GM21360 (cell line): ENCODE results near the gene PPIC.

Source experiments
- ATAC-seq: cut with Tn5 transposase; IDR thresholded peaks from one replicate; pipeline ENCODE4 v1.9.1; 2021; ENCODE audit warnings: mild to moderate bottlenecking, moderate library complexity; ENCODE audit not compliant: unreplicated experiment

Gene PPIC

DNA sequence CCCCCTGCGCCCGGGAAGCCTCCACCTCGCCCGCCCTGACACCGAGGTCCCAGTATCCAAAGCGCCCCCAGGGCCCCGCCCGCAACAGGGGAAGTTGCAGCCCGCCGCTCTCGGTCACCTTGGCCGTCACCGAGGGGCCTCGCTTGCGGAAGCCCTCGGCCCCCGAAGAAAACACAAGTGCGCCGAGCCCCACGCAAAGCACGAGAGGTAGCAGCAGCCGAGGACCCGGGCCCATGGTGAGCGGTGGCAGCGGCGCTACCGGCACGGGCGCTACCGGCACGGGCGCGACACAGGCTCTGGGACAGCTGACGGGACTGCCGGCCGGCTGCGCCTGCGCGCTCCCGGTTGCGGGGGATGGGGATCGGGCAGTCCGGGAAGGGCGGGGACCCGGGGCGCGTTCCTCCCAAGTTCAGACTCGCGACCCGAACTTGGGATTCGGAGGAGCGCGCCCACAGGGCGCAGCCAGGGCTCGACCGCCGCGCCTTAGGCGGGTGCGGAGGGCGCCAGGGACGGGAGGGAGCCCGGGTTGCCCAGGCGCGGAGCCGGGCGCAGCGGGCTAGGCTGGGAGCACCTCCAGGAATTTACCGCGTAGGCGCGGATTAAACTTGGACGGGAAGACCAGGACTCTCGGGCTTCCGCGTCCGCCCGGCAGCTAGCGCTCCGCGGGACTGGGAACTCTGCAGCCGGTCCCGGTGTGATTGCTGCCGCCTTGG, at the start of gene PPIC:
Gene PPIC (minus strand): TSS at position 335 of the 713 bp plus-strand sequence. CDS start 100 bp downstream, at position 235.
- ATAC-seq, result peak; percentile 63

DNA sequence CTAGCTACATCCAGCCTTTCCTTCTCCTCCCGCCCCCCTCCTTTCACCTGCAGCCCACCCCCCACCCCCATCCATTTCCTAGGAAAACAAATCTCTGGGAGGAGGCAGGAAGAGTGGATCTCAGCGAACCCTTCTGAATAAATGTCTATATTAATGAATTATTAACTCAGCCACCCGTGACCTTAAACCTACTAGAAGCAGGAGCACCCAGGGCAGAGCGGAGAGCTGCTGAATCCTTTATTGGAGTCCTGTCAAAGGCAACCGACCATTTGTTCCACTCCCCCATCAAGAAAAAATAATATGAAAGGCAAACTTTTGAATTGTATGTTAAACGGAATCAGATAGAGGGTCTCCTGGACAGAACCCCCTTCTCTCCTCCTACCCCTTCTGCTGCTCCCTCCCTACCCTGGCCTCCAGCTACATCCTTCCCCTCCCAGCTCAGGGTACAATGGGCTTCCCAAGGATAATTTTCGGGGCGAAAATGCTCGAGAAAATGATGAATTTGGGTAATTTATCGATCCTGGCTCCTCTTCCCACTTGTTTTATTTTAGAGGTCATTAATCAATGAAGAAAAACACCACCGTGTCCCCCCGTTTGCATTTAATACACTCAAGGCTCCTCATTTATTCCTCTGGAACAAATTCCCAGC, 49.2 kb upstream of the PPIC start:
- ATAC-seq, result no peak

DNA sequence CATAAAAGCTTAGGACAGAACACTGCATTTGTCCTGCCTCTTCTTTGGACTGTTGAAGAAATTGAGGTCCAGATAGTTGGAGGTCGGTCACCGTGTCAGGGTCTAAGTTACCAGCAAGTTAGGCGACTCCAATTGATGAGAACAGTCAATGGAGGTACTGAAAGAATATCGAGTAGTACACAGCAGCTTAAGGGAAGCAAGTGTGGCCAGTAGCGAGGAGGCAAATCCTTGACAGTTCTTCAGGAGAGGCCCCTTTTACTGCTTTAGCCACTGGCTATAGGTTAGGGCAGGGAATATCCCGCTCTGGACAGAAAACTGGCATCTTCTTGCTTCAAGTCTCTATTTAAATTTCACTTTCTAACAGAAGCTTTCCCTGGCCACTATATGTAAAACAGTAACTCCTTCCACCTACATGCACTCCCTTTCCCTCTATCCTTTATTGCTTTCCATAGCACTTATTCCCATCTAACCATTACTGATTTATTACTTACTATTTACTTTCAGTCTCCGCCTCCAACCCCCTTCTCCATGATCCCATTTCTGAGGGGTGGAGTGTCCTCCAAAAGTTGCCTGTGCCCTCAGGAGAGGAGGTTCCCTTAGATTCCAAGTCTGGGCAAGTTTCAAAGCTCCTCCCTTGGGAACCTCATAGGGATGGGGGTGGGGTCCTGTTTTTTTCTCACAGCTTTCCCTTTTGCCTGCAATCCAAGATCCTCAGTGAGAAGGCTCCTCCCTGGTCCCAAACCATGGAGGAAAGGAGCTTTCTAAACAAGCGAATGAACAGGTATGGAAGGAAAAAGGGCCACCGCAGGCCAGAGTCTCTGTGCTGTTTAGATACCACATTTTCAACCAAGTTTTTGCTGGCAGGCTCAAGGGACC, 48.4 kb upstream of the PPIC start:
- no peak for ATAC-seq

DNA sequence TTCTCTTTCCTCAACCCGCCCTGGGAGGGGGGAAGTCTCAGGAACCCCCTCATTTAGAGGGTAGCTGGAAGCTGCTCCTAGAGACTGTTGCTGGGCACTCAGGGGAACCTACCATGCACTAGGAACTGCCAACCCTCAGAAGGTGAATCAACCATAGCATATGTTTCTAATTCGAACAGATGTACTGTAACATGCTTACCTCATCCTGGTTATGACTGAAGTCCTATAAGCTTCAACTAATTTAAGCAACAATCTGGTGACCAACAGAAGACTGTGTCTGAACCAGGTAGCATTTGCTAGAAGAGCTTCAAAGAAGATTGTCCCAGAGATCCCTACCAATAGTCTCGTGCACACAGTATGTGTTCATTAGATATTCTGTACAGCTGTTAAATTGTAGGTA, 46.8 kb upstream of the PPIC start:
- no peak for ATAC-seq

DNA sequence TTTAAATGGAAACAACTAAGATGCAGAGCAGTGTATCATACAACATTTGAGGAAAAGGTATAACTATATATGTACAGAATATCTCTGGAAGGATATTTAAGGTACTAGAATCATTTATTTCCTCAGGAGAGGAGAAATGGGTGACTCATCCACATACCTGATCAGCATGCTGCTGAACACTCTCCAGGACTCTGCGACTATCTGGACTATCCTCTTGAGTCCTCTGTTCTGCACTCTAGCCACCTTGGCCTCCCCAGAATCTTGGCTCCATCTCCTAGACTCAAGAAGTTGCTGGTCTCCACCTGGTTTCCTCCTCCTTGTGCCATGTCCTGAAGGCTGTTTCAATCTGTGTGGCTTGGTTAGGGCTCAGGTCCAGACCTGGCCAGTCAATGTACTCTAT, 43.7 kb upstream of the PPIC start:
- ATAC-seq, result no peak

DNA sequence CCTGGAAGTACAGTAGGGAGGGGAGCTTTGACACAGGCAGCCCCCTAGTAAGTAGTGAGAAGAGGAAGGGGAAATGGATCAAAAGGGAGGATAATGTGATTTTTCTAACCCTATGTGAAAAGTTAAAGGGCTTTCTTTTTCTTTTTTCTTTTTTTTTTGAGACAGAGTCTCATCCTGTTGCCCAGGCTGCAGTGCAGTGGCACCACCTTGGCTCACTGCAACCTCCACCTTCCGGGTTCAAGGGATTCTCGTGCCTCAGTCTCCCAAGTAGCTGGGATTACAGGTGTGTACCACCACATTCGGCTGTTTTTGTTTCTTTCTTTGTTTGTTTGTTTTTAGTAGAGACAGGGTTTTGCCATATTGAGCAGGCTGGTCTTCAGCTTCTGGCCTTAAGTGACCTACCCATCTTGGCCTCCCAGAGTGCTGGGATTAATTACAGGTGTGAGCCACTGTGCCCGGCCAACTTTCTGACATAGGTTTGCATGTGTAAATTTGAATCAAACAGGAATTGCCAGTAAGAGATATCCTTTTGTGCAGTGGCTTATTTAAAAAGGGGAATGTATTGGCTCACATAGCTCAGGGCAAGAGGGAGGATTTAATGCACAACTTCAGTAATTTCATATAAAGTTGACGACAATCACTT, 39.1 kb upstream of the PPIC start:
- no peak for ATAC-seq

DNA sequence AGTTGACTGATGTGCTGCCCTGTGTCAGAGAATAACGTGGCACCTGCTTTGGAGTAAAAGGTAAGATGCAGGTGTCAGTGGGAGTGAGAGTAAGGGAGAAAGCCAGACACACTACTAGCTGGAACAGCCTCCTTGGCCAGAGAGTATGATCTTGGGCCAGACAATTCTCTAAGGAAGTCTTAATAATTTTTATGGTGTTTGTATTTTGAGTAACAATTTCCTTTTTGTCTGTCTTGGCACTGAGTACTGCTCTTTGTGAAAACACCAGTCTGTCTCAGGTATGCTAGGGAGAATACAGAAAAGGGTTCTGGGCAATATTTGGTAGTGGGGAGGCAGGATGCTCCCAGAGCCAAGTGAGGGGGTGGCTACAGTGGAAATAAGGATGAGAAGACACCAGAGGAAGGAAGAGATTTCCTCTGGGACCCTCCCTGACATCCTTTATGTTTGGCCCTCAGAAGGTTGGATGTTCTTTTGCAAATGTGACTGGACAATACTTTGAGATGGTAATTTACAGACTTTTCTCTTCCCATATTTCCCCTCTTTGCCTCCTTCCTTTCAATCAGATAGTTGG, 31.9 kb upstream of the PPIC start:
- no peak for ATAC-seq

DNA sequence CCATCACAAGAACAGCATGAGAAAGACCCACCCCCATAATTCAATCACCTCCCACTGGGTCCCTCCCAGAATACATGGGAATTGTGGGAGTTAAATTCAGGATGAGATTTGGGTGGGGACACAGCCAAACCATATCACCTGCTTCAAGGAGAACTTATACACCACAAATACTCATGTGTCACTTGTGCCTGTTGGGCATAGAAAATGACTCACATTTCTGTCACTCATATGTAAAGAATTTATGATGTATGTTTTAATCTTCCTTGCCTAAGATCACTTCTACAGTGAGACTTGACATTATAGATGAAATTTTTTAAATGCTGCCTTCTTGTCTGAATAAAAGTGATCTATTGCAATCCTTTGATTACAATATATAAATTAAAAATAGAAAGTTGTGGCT, 29.5 kb upstream of the PPIC start:
- ATAC-seq, result no peak

DNA sequence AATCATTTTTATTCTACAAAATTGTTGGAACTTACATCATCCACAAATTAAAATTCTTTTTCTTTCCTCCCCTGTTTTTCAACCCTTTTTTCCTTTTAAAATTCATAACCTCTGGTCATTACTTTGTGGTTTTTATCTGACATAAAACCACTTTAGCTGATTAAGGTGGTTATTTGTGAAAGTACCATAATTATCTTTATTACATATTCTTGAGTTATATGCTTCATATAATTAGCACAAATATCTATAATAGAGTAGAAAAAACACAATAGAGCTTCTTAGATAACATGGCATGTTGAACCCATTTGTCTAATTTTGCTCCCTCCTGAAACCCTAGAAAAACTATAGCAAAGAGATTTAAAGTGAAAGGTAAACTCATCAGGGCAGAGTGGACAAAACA, 22.9 kb upstream of the PPIC start:
- no peak for ATAC-seq

DNA sequence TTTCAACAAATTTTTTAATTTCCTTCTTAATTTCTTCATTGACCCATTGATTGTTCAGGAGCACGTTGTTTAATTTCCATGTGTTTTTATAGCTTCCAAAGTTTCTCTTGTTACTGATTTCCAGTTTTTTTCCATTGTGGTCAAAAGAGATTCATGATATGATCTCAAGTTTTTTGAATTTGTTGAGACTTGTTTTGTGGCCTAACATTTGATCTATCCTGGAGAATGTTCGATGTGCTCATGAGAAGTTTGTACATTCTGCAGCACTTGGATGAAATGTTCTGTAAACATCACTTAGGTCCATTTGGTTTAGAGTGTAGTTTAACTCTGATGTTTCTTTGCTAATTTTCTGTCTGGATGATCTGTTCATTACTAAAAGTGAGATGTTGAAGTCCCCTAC, 14.7 kb upstream of the PPIC start:
- ATAC-seq, result no peak

DNA sequence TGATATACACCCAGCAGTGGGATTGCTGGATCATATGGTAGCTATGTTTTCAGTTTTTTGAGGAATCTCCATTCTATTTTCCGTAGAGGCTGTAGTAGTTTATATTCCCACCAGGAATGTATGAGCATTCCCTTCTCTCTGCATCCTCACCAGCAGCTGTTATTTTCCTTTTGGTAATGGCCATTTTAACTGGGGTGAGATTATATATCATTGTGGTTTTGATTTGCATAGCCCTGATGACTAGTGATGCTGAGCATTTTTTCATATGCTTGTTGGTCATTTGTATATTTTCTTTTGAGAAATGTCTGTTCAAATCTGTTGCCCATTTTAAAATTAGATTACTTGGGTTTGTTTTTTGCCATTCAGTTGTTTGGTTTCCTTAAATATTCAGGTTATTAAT, 11.2 kb upstream of the PPIC start:
- no peak for ATAC-seq

DNA sequence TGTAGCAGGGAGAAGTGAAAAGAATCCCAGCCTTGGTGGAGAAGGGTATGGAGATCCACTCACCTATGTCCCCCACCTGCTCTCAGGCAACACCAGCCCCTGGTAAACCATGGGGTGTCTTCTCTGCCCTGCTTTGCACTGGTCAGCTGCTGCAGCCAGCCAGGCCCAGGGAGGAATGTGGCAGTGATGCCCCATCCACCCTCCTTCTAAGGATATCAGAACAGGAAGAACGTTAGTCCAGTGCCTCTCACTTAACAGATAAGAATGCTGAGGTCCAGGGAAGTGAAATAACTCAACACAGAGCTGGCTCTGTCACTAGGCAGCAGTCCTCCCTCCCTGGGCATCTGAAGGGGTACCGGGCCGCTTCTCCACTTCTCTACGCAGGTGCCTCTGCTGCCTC, 9.7 kb upstream of the PPIC start:
- no peak for ATAC-seq

DNA sequence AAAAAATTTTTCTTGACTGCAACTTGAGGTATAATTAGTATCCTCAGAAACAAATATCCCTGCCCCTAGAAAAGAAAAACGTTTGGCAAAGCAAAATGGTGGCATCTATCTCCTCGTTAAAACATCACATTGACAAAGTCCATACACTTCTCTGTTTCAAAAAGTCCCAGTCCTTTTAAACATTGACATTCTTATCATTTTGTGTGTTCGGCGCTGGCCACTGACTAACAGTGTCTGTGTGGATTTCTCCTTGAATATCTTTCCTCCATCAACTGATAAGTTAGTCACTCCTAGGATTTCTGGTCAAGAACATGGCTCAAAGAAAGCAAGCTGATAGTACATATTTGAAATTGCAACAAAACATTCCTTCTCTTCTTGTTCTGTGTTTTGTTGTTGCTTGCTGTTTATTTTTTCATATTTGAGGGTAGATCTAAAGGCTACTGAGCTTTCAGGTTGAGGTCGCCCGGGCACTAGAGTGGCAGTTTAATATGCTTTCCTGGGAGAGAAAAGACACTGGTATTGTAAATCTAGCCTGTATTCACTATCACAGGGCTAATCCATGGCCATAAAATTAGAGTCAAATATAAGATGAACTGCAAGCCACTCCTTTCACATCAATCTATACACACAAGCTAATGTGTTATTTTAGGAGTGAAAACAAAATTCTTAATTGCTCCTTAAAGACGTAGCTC, 8.5 kb upstream of the PPIC start:
- ATAC-seq, result no peak

DNA sequence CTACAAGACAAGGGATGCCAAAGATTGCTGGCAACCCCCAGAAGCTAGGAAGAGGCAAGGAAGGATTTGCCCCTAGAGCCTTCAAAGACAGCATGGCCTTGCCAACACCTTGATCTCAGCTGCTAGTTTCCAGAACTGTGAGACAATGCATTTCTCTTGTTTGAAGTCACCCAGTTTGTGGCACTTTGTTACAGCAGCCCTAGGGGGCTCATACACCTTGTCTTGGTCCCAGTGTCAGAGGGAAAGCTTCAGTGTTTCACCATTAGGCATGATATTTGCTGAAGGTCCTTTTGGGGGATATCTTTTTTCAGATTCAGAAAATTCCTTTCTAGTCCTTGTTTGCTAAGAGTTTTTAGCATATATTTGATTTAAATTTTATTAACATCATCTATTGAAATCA, 3.1 kb upstream of the PPIC start:
- ATAC-seq, result no peak

DNA sequence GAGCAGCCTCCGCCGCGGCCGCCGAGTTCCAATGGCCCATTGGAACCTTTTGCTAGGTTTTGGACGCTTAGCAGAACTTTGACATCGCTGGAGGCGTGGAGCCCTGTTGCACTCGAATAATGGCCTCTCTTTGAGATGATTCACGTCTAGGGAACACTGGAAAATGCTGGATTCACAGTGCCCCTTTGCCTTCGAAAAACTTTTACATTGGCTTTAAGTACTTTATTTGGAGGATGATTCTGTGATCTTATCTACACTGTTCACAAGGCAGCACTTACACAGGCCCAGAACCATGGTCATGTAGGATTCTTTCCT, 536 bp upstream of the PPIC start:
- no peak for ATAC-seq

DNA sequence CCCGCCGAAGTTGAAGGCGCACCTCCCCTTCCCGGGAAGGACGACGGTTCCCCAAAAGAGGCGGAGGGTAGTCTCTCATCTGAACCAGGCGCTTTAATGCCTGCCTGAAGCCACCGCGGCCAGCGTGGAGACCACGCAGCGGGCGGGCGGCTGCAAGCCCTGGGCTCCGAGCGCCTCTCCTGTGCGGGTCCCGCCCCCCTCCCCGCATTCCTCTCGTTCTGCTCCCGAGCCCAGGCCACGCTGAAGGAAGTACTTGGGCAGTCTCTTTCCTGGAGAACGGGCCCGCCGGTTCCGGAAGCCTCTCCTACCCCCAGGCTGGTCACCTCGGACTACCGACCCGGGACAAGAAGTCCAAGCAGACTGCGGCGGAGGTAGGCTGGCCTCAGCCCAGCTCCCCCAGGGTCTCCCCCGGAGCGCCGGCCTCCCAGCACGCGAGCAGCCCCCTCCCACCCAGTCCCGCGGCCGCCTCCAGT, 571 bp downstream of the PPIC start:
- ATAC-seq, result peak; percentile 27

DNA sequence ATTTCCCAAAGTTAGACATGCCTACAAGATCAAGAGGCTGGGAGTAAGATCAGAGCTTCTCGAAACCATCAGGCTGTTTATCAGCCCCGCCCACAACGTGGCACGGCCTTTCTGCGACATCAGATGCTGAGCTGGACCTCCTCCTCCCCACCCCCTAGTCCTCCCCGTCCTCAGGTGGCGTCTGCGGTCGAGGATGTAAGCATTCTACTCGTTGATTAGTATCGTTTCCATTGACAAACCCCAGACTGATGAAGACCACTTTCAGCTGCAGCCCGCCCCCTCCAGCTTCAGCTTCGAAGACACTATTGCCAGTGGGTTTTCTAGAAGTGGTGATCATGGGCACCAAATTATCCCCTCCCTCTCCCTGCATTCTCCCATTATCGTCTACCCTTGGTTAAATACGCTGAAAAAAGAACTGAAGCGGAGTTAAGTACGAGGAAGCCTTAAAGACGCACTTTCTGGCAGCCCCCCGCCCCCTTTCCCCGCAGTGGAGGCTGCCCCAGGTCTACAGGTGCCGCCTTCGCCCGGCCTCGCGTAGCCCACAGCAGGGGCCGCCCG, 1.1 kb downstream of the PPIC start:
- ATAC-seq, result no peak

DNA sequence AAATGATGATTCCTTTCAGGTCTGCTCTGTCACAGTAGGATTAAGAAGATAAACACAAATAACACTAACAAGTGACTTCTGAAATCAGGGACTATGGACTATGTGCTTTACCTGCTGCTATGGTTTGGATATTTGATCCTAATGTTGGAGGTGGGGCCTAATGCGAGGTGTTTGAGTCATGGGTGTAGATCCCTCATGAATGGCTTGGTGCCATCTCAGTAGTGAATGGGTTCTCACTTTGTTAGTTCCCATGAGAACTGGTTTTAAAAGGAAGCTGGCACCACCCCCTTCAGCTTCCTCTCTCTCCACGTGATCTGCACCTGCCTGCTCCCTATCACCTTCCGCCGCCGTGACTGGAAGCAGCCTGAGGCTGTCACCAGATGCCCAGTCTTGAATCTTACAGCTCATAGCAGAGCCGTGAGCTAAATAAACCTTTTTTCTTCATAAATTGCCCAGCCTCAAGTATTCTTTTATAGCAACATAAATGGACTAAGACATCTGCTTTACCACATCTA, 3.3 kb downstream of the PPIC start:
- no peak for ATAC-seq

DNA sequence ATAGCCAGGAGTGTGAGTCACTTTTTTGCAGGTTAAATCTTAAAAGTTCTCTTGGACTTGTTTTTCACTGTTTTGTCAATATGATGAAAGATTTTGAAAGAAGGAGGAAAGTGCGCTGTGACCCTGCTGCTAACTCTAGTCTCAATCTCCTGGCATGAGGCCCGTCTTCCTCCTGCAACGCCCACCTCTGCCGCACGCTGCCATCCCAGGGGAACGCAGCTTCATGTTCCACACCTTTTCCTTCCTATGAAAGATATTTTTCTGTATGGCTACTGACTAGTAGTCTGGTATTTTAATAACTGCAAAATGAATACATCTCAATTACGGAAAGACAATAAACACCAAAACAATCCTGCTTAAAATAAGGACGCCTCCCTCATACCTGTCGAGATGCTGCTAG, 8.3 kb downstream of the PPIC start:
- no peak for ATAC-seq

DNA sequence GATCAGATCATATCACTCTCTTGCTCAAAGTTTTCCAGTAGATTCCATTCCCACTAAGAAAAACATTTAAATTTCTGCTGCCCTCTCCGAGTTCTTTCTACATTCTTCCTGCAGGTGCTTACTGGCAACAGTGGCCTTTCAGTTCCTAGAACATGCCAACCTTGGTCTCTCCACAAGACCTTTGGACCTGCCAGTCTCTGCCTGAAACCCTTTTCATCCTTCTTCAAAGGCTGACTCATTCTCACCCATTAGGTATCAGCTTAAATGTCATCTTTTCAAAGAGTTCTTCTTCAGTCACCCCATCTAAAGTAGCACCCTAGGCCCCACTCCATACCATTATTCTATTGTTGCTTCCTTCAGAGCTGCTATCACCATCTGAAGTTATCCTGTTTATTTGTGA, 21.8 kb downstream of the PPIC start:
- ATAC-seq, result no peak
